Fibroblast of lung (primary cell): ENCODE results near the gene FANCD2OS. TPM values are rescaled to one million over a fixed set of nuclear protein-coding genes. Genes with fewer than 3 reads are reported as not detected.
"Not testable (repeated sequence)": the region's sequence is repeated elsewhere in the genome, so short reads cannot be mapped to it uniquely, and the experiment has no call there.

Experiments used
- DNase-seq, 2 donors: peaks; one replicate each; pipeline versions ENCODE4 v3.0.0 to v3.0.0-alpha.2; 2010; ENCODE audit warnings: low read depth in 2 of 2
- H2AFZ ChIP-seq: 2 replicates; pipeline ENCODE4 v1.5.1; 2012; ENCODE audit warnings: low read length, control low read depth, inconsistent platforms
- H3K27ac ChIP-seq: 2 replicates; pipeline ENCODE4 v1.5.1; 2011; ENCODE audit warnings: low read length, control low read depth; ENCODE audit not compliant: insufficient read depth
- H3K27me3 ChIP-seq: 2 replicates; pipeline ENCODE4 v1.5.1; 2011; ENCODE audit warnings: mild to moderate bottlenecking, low read length; ENCODE audit not compliant: control insufficient read depth, insufficient read depth
- H3K36me3 ChIP-seq: 2 replicates; pipeline ENCODE4 v1.5.1; 2011; ENCODE audit warnings: low read length; ENCODE audit not compliant: control insufficient read depth, insufficient read depth
- H3K4me1 ChIP-seq: 2 replicates; pipeline ENCODE4 v1.5.1; 2011; ENCODE audit warnings: low read length; ENCODE audit not compliant: control insufficient read depth, insufficient read depth; ENCODE audit errors: extremely low read depth
- H3K4me2 ChIP-seq: 2 replicates; pipeline ENCODE4 v1.5.1; 2011; ENCODE audit warnings: low read length, control low read depth; ENCODE audit not compliant: insufficient read depth; ENCODE audit errors: extremely low read depth
- H3K4me3 ChIP-seq, 4 experiments: fragments of 200-600 bp in 1 of 4; sonication (generic) in 1 of 4; replicated peaks in 1 of 4; 2 replicates each; pipeline ENCODE4 v1.5.1; 2011 to 2016; ENCODE audit warnings: low read length in 4 of 4, low read depth in 3 of 4, mild to moderate bottlenecking in 3 of 4, control low read depth in 2 of 4, inconsistent platforms in 1 of 4, mixed read lengths in 1 of 4; ENCODE audit not compliant: insufficient read depth in 1 of 4; ENCODE audit errors: control extremely low read depth in 1 of 4
- H3K79me2 ChIP-seq: 2 replicates; pipeline ENCODE4 v1.5.1; 2012; ENCODE audit warnings: mild to moderate bottlenecking, low read length, inconsistent platforms; ENCODE audit not compliant: control insufficient read depth, insufficient read depth
- H3K9ac ChIP-seq: 2 replicates; pipeline ENCODE4 v1.5.1; 2011; ENCODE audit warnings: mild to moderate bottlenecking, low read length, control low read depth; ENCODE audit not compliant: insufficient read depth
- H3K9me3 ChIP-seq: 2 replicates; pipeline ENCODE4 v1.5.1; 2012; ENCODE audit warnings: low read depth, low read length; ENCODE audit not compliant: control insufficient read depth, insufficient read depth
- H4K20me1 ChIP-seq: 2 replicates; pipeline ENCODE4 v1.5.1; 2011; ENCODE audit warnings: low read length; ENCODE audit not compliant: control insufficient read depth, insufficient read depth; ENCODE audit errors: extremely low read depth
- CTCF ChIP-seq, 2 donors: IDR thresholded peaks in 1 of 2; conservative IDR thresholded peaks in 1 of 2; 1 replicate in 1 of 2; 2 replicates in 1 of 2; pipeline ENCODE4 v1.5.1; 2011 to 2012; ENCODE audit warnings: low read length in 2 of 2, control low read depth in 1 of 2, inconsistent platforms in 1 of 2, low read depth in 1 of 2, mild to moderate bottlenecking in 1 of 2
- EZH2 ChIP-seq: IDR thresholded peaks from 2 replicates; pipeline ENCODE4 v1.5.1; 2012; ENCODE audit warnings: low read length, control low read depth, mild to moderate bottlenecking; ENCODE audit errors: missing control alignments
- polyA plus RNA-seq, 2 donors: library from polyadenylated mRNA; depleted of rRNA in 1 of 2; stranded (reverse) in 1 of 2; unstranded in 1 of 2; fragments of >200 nt; gene quantifications; 2 replicates each; pipeline ENCODE4 v1.2.1, GENCODE V29; 2011 to 2012; ENCODE audit warnings: missing spikeins in 1 of 2
- total RNA-seq: library from RNA; depleted of rRNA; stranded (reverse); fragments of >200 nt; gene quantifications from 2 replicates; pipeline ENCODE4 v1.2.1, GENCODE V29; 2014

Gene FANCD2OS
- total and polyA plus RNA-seq, 2 donors (not counting 1 experiment from before 2014, with no cell fraction given): not detected

- TF ChIP-seq CTCF (conservative IDR thresholded peaks at IDR 0.05 in 1 of 2, IDR thresholded peaks at IDR 0.05 in 1 of 2; ENCODE audit: low read depth in 1 of 2, low read length in 2 of 2): no peak
- no peak for TF ChIP-seq EZH2
- no peaks in the 10 kb centered on the region for H3K27me3 ChIP-seq
- H3K4me3 ChIP-seq: no peak overlapping the region
- H2AFZ ChIP-seq: no peak overlapping the region
- H3K9me3 ChIP-seq: no peaks in the 10 kb centered on the region
- no peaks in the 10 kb centered on the region for H3K36me3 ChIP-seq
- no peaks in the 10 kb centered on the region for H4K20me1 ChIP-seq
- H3K4me1 ChIP-seq: no peaks in the 10 kb centered on the region
- no peaks in the 10 kb centered on the region for H3K79me2 ChIP-seq
- no peak overlapping the region for H3K27ac ChIP-seq
- no peak for DNase-seq
- no peak overlapping the region for H3K4me2 ChIP-seq
- no peak overlapping the region for H3K9ac ChIP-seq
Observed at GRCh38 chr3:10106919-10107318, 1.1 kb downstream of the FANCD2OS start.

GRCh38 chr3:10099041-10099440 lies 9.0 kb downstream of the FANCD2OS start:
- Histone ChIP-seq H3K9me3 (no peaks in the 10 kb centered on the region), H3K36me3 (peaks cover 2% of the 10 kb centered on the region), H3K4me2 (no peak overlapping the region), H2AFZ (no peak overlapping the region), H4K20me1 (no peaks in the 10 kb centered on the region), H3K9ac (no peak overlapping the region), H3K4me1 (peaks cover 6% of the 10 kb centered on the region), H3K4me3 (no peak overlapping the region), H3K79me2 (no peaks in the 10 kb centered on the region), H3K27me3 (no peaks in the 10 kb centered on the region), H3K27ac (no peak overlapping the region)
- no peak for TF ChIP-seq EZH2
- no peak for DNase-seq

- Histone ChIP-seq H3K36me3 (peaks cover 2% of the 10 kb centered on the region), H3K79me2 (no peaks in the 10 kb centered on the region), H3K9ac (no peak overlapping the region), H3K4me2 (no peak overlapping the region), H2AFZ (no peak overlapping the region), H3K4me3 (no peak overlapping the region), H3K9me3 (no peaks in the 10 kb centered on the region), H3K27me3 (no peaks in the 10 kb centered on the region), H3K4me1 (no peaks in the 10 kb centered on the region), H3K27ac (no peak overlapping the region), H4K20me1 (no peaks in the 10 kb centered on the region)
- no peak for DNase-seq
- TF ChIP-seq CTCF (conservative IDR thresholded peaks at IDR 0.05 in 1 of 2, IDR thresholded peaks at IDR 0.05 in 1 of 2; ENCODE audit: low read depth in 1 of 2, low read length in 2 of 2) (no peak), EZH2 (no peak)
Observed at GRCh38 chr3:10093678-10094077, 14.4 kb downstream of the FANCD2OS start.

- not testable (repeated sequence) for H3K27me3 ChIP-seq, H2AFZ ChIP-seq, H3K9me3 ChIP-seq, H3K27ac ChIP-seq, H3K4me3 ChIP-seq, H3K36me3 ChIP-seq, H3K4me1 ChIP-seq, H3K4me2 ChIP-seq, H3K79me2 ChIP-seq, H3K9ac ChIP-seq, DNase-seq, H4K20me1 ChIP-seq
Observed at GRCh38 chr3:10091387-10091786, 16.7 kb downstream of the FANCD2OS start.

GRCh38 chr3:10090774-10091173 lies 17.3 kb downstream of the FANCD2OS start:
- not testable (repeated sequence) for H3K27ac ChIP-seq, H3K36me3 ChIP-seq, H3K9ac ChIP-seq, DNase-seq, H3K4me3 ChIP-seq, H3K9me3 ChIP-seq, H3K4me2 ChIP-seq, H3K79me2 ChIP-seq, H2AFZ ChIP-seq, H3K4me1 ChIP-seq, H3K27me3 ChIP-seq, H4K20me1 ChIP-seq
